Measurements from ENCODE around the gene AHI1. TPM values are rescaled to one million over a fixed set of nuclear protein-coding genes. Genes with fewer than 3 reads are reported as not detected.

Gene AHI1
- 10 to 100 TPM; 18.6 to 22.7 TPM for total RNA-seq

GRCh38 chr6:135497412-135498184 is at the start of gene AHI1:
Gene AHI1 (minus strand): TSS chr6:135497740. CDS start chr6:135492237, 5,503 bp downstream.
- peaks cover 7% of the 10 kb centered on the region for H3K36me3 Mint-ChIP-seq
- no peak within 1 kb of the TSS for H3K27ac Mint-ChIP-seq
- H3K27me3 Mint-ChIP-seq: no peaks in the 10 kb centered on the region
- ChIA-PET CTCF (interaction anchor here (0.6 to 1.7 kb wide), 7 partner anchors 38 to 814 kb away, joined by 3 to 11 read pairs (median 4); partner anchors contain the start of gene BCLAF1), POLR2A (interaction anchor here (1.5 to 1.8 kb wide), 3 partner anchors 40 to 792 kb away, joined by 5 to 23 read pairs (median 5); partner anchors contain the start of genes BCLAF1 and MTFR2)
- H3K9me3 Mint-ChIP-seq: no peaks in the 10 kb centered on the region
- H3K4me1 Mint-ChIP-seq (ENCODE audit: low read depth): peaks cover 10% of the 10 kb centered on the region
- intact Hi-C loops (cut with micrococcal nuclease): loop anchor here (1.0 to 10.0 kb wide), 6 partner anchors 40 to 1543 kb away; partner anchors contain the start of genes BCLAF1, MTFR2, MYB and TBPL1
- peak within 1 kb of the TSS; percentile 9 for H3K4me3 Mint-ChIP-seq
- DNase-seq: peak; percentile 90

DNA sequence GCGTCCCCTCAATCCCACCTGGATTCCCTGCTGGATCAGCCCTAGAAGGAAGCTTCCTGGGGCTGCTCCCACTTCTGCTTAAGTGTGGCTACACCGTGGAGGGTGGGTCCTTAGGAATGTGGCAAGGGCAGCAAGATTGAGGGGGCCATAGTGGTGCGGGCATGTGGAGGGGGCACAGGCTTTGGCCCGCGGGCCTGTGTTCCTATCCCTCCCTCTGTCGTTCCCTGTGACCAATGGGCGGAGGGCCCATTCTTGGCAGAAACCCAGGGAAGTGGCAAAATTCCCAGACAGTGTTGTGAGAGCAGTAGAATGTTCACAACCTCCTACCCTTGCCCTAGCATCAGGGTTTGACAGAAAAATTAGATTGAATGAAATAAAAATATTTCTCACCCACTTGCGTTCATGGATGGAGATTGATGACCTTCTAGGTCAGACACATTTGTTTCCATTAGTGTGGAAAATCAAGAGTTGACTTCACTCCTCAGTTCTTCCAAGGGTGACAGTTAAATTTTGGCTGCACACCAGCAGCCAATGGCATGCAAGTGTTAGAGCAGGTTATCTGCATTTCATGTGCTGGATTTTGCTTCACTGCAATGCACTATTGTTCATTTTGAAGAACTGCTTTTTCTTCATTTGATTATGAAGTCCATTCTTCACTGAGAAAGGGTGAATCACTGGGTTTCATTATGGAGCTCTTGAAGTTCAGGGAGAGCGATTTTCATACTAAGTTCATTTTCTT is 49.3 kb upstream of the AHI1 start:
- ChIA-PET CTCF (no interaction called here), POLR2A (no interaction called here)
- intact Hi-C loops (cut with micrococcal nuclease): no loop called here
- no peak for DNase-seq
- Mint-ChIP-seq H3K4me1 (ENCODE audit: low read depth) (no peaks in the 10 kb centered on the region), H3K9me3 (no peaks in the 10 kb centered on the region), H3K4me3 (no peak overlapping the region), H3K36me3 (no peaks in the 10 kb centered on the region), H3K27me3 (peaks cover 17% of the 10 kb centered on the region), H3K27ac (no peak overlapping the region)

GRCh38 chr6:135546206-135546605 is 48.7 kb upstream of the AHI1 start:
- CTCF ChIA-PET: no interaction called here
- no peaks in the 10 kb centered on the region for H3K36me3 Mint-ChIP-seq
- no peaks in the 10 kb centered on the region for H3K9me3 Mint-ChIP-seq
- DNase-seq: no peak
- no peaks in the 10 kb centered on the region for H3K4me1 Mint-ChIP-seq (ENCODE audit: low read depth)
- H3K27me3 Mint-ChIP-seq: peaks cover 18% of the 10 kb centered on the region
- POLR2A ChIA-PET: no interaction called here
- intact Hi-C loops (cut with micrococcal nuclease): no loop called here
- no peak overlapping the region for H3K4me3 Mint-ChIP-seq
- no peak overlapping the region for H3K27ac Mint-ChIP-seq

DNA sequence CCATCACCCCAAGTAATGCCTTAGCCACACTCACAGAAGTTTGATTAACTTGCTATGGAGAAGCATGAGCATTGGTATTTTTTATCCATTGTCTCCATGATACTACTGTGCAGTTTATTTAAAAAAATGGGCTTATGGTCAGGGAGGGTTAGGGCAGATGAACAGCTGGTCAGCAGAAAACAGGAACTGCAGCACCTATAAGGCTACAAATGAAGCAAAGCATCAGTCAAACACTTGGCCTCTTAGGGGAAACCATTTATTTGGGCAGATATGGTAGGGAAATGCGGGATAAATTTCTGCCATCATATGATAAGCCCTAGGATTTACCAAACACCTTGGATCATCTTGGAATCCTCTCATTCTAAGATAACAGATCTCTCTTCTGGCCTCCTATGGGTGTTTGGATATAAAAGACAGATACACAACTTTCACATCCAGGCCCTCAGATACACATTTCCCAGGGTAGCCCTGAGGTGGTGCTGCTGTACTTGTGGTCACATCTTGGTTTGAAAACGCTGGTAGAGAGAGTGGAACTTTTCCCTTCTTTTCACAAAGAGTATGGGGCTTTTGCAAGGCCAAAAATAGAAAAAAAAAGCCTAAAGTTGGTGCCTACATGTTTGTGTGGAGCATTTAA is 42.8 kb upstream of the AHI1 start:
- no peak overlapping the region for H3K27ac Mint-ChIP-seq
- intact Hi-C loops (cut with micrococcal nuclease): no loop called here
- CTCF ChIA-PET: interaction anchor here (1.0 to 1.2 kb wide), 2 partner anchors 14 to 686 kb away, joined by 3 read pairs; no protein-coding TSS in a partner anchor

DNA sequence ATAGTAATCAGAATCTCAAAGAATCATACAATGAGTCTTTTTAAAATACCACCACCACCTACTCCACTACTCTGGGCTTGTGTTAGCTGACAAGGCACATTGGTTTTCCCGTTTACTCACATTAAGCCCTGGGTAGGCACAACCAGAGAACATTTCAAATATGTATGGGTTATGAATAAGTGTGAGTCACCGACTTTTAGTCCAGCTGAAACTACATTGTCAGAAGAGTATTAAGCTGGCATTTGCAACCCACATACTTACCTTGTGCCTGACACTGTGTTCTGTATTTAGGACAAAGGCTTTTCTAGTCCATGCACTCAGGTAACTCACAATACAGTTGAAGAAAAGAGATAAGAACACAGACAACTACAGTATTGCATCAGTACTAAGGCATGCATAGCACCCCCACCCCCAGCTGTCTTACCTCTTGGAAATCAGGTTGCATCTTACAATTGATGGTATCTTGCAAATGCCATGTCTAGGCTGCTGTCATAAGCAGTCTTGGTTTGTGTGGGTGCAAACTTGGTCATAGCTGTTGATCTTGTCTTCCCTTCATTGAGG is 40.3 kb upstream of the AHI1 start:
- intact Hi-C loops (cut with micrococcal nuclease): loop anchor here (1.0 to 10.0 kb wide), 12 partner anchors 32 to 779 kb away; partner anchors contain the start of gene PDE7B
- Mint-ChIP-seq H3K27ac (peak overlapping the region; percentile 53), H3K36me3 (no peaks in the 10 kb centered on the region), H3K9me3 (no peaks in the 10 kb centered on the region), H3K4me1 (ENCODE audit: low read depth) (peaks cover 14% of the 10 kb centered on the region), H3K4me3 (no peak overlapping the region), H3K27me3 (peaks cover 10% of the 10 kb centered on the region)
- ChIA-PET POLR2A (interaction anchor here (0.6 to 1.3 kb wide), 4 partner anchors 39 to 151 kb away, joined by 3 to 5 read pairs (median 4); partner anchors contain the start of gene AHI1), CTCF (interaction anchor here (0.9 to 4.0 kb wide), 4 partner anchors 30 to 689 kb away, joined by 3 to 57 read pairs (median 6); no protein-coding TSS in a partner anchor)
- peak; percentile 53 for DNase-seq

More for the DNA sequence above, 42.8 kb upstream of the AHI1 start:
- Mint-ChIP-seq H3K36me3 (no peaks in the 10 kb centered on the region), H3K27me3 (peaks cover 19% of the 10 kb centered on the region), H3K4me3 (no peak overlapping the region), H3K4me1 (ENCODE audit: low read depth) (peaks cover 14% of the 10 kb centered on the region), H3K9me3 (no peaks in the 10 kb centered on the region)
- POLR2A ChIA-PET: no interaction called here
- DNase-seq: no peak

GRCh38 chr6:135535989-135536414 is 38.5 kb upstream of the AHI1 start:
- no peak for DNase-seq
- H3K4me1 Mint-ChIP-seq (ENCODE audit: low read depth): peaks cover 14% of the 10 kb centered on the region
- no peak overlapping the region for H3K4me3 Mint-ChIP-seq
- H3K27me3 Mint-ChIP-seq: peaks cover 2% of the 10 kb centered on the region
- H3K27ac Mint-ChIP-seq: no peak overlapping the region
- H3K36me3 Mint-ChIP-seq: no peaks in the 10 kb centered on the region
- intact Hi-C loops (cut with micrococcal nuclease): loop anchor here (2.0 to 10.0 kb wide), 6 partner anchors 81 to 781 kb away; partner anchors contain the start of gene PDE7B
- ChIA-PET POLR2A (no interaction called here), CTCF (interaction anchor here (0.6 to 4.0 kb wide), 35 partner anchors 9 to 782 kb away, joined by 3 to 57 read pairs (median 4); partner anchors contain the start of gene MTFR2)
- H3K9me3 Mint-ChIP-seq: no peaks in the 10 kb centered on the region

DNA sequence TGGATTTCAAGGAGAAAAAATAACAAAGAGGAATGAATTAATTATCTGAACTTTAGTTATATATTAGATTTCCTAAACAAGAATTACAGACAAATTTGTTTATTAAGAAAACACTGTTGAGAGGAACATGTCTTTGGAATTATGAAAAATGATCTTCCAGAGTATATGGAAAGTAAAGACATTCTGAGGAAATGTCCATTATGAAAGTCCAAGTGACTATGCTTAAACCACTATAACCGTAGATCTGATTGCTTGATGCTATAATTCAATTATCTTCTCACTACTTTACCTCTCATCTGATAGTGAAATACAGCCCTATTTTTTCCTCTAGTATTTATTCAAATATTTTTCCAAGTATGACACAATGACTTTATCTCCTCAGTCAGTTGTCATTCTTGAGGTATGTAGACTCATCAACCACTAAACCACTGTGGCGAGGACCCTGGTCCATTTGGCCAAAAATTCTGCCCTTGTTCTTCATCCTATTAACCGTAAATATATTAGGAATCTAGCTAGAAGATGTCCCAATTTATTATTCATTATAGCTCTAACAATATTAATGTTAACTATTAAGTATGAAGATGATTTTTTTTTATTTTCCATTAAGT is 37.3 kb upstream of the AHI1 start:
- intact Hi-C loops (cut with micrococcal nuclease): loop anchor here (5.0 to 10.0 kb wide), 3 partner anchors 80 to 317 kb away; partner anchors contain the start of gene PDE7B
- no peaks in the 10 kb centered on the region for H3K36me3 Mint-ChIP-seq
- CTCF ChIA-PET: interaction anchor here (0.6 to 4.0 kb wide), 24 partner anchors 15 to 783 kb away, joined by 3 to 57 read pairs (median 4); partner anchors contain the start of gene MTFR2
- no peaks in the 10 kb centered on the region for H3K27me3 Mint-ChIP-seq
- no peak for DNase-seq
- peaks cover 14% of the 10 kb centered on the region for H3K4me1 Mint-ChIP-seq (ENCODE audit: low read depth)
- no peak overlapping the region for H3K27ac Mint-ChIP-seq
- POLR2A ChIA-PET: no interaction called here
- H3K4me3 Mint-ChIP-seq: no peak overlapping the region
- H3K9me3 Mint-ChIP-seq: no peaks in the 10 kb centered on the region

- Mint-ChIP-seq H3K9me3 (no peaks in the 10 kb centered on the region), H3K4me1 (ENCODE audit: low read depth) (peaks cover 7% of the 10 kb centered on the region), H3K27me3 (no peaks in the 10 kb centered on the region), H3K27ac (no peak overlapping the region), H3K4me3 (no peak overlapping the region), H3K36me3 (no peaks in the 10 kb centered on the region)
- DNase-seq: no peak
- intact Hi-C loops (cut with micrococcal nuclease): loop anchor here (10.0 kb wide), 1 partner anchor 78 kb away; no protein-coding TSS in a partner anchor
- ChIA-PET CTCF (no interaction called here), POLR2A (no interaction called here)
Observed at GRCh38 chr6:135532559-135532958, 35.0 kb upstream of the AHI1 start.

- Mint-ChIP-seq H3K36me3 (no peaks in the 10 kb centered on the region), H3K4me1 (ENCODE audit: low read depth) (peaks cover 4% of the 10 kb centered on the region), H3K4me3 (no peak overlapping the region), H3K27me3 (no peaks in the 10 kb centered on the region), H3K27ac (no peak overlapping the region), H3K9me3 (no peaks in the 10 kb centered on the region)
- ChIA-PET POLR2A (no interaction called here), CTCF (no interaction called here)
- intact Hi-C loops (cut with micrococcal nuclease): loop anchor here (10.0 kb wide), 1 partner anchor 77 kb away; no protein-coding TSS in a partner anchor
- no peak for DNase-seq
Observed at GRCh38 chr6:135531954-135532490, 34.5 kb upstream of the AHI1 start.

- Mint-ChIP-seq H3K27me3 (no peaks in the 10 kb centered on the region), H3K4me1 (ENCODE audit: low read depth) (no peaks in the 10 kb centered on the region), H3K4me3 (no peak overlapping the region), H3K27ac (no peak overlapping the region), H3K36me3 (no peaks in the 10 kb centered on the region), H3K9me3 (no peaks in the 10 kb centered on the region)
- CTCF ChIA-PET: no interaction called here
- no peak for DNase-seq
- intact Hi-C loops (cut with micrococcal nuclease): loop anchor here (10.0 kb wide), 1 partner anchor 75 kb away; no protein-coding TSS in a partner anchor
- POLR2A ChIA-PET: no interaction called here
Observed at GRCh38 chr6:135530113-135530512, 32.6 kb upstream of the AHI1 start.

- Mint-ChIP-seq H3K36me3 (no peaks in the 10 kb centered on the region), H3K4me1 (ENCODE audit: low read depth) (no peaks in the 10 kb centered on the region), H3K27ac (no peak overlapping the region), H3K4me3 (no peak overlapping the region), H3K9me3 (no peaks in the 10 kb centered on the region), H3K27me3 (no peaks in the 10 kb centered on the region)
- intact Hi-C loops (cut with micrococcal nuclease): no loop called here
- no peak for DNase-seq
- CTCF ChIA-PET: interaction anchor here (0.7 kb wide), 1 partner anchor 197 kb away, joined by 3 read pairs; no protein-coding TSS in a partner anchor
- POLR2A ChIA-PET: no interaction called here
Observed at GRCh38 chr6:135527960-135528249, 30.4 kb upstream of the AHI1 start.
